ACC112 (cell line): ENCODE data around the gene RGS1.

ENCODE experiments used
- H2AFZ ChIP-seq: fragments of 200-600 bp; sonication (generic); one replicate; pipeline ENCODE4 v1.6.0; 2017; ENCODE audit warnings: antibody characterized with exemption, low read length; ENCODE audit not compliant: unreplicated experiment
- H3K27ac ChIP-seq: fragments of 200-600 bp; sonication (generic); 2 replicates; pipeline ENCODE4 v1.5.1; 2014; ENCODE audit warnings: low read depth, mild to moderate bottlenecking, antibody characterized with exemption, low read length, moderate library complexity
- H3K27me3 ChIP-seq: fragments of 200-600 bp; sonication (generic); 2 replicates; pipeline ENCODE4 v1.6.1; 2014; ENCODE audit warnings: mild to moderate bottlenecking, antibody characterized with exemption, low read length, moderate library complexity, mixed read lengths; ENCODE audit not compliant: insufficient read depth
- H3K36me3 ChIP-seq: fragments of 200-600 bp; sonication (generic); 2 replicates; pipeline ENCODE4 v1.6.1; 2016; ENCODE audit warnings: mild to moderate bottlenecking, antibody characterized with exemption, low read length, moderate library complexity, mixed read lengths; ENCODE audit not compliant: insufficient read depth
- H3K4me1 ChIP-seq: fragments of 200-600 bp; sonication (generic); one replicate; pipeline ENCODE4 v1.6.1; 2016; ENCODE audit warnings: low read length, mixed read lengths; ENCODE audit not compliant: insufficient read depth, unreplicated experiment, control insufficient read depth
- H3K4me3 ChIP-seq: fragments of 200-600 bp; sonication (generic); 2 replicates; pipeline ENCODE4 v1.5.1; 2014; ENCODE audit warnings: mild to moderate bottlenecking, low read depth, low read length
- H3K79me2 ChIP-seq: fragments of 200-600 bp; sonication (generic); one replicate; pipeline ENCODE4 v1.6.0; 2016; ENCODE audit warnings: low read length; ENCODE audit not compliant: control insufficient read depth, unreplicated experiment, insufficient read depth

Gene RGS1

DNA sequence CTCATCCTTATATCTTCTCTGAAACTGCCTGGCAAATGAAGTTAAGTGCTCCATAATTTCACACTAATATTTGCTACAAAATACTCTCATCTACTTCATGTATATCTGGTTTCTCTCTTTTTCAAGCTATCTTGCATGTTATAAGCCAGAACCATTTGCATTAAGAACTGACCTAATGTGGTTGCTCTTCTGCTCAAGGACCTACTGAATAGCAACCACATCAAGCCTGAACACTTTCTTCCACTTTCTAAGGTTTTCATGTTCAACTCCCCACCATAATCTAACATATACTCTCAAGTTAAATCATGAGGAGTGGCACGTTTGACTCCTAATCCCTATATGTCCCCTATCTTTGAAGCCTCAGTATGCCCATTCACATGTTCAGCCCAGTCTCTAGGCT is 27.2 kb downstream of the RGS1 start:
- Histone ChIP-seq H3K27me3 (no peaks in the 10 kb centered on the region), H2AFZ (no peak overlapping the region), H3K27ac (no peak overlapping the region), H3K79me2 (no peaks in the 10 kb centered on the region), H3K4me3 (no peak overlapping the region), H3K4me1 (peaks cover 14% of the 10 kb centered on the region), H3K36me3 (no peaks in the 10 kb centered on the region)

- no peak overlapping the region for H2AFZ ChIP-seq
- H3K27ac ChIP-seq, result no peak overlapping the region
- no peaks in the 10 kb centered on the region for H3K79me2 ChIP-seq
- H3K36me3 ChIP-seq, result no peaks in the 10 kb centered on the region
- no peak overlapping the region for H3K4me3 ChIP-seq
- peaks cover 14% of the 10 kb centered on the region for H3K4me1 ChIP-seq
- H3K27me3 ChIP-seq, result no peaks in the 10 kb centered on the region
These were observed 27.7 kb downstream of the RGS1 start for GRCh38 chr1:192603218-192603787.

GRCh38 chr1:192604979-192605620 is 29.5 kb downstream of the RGS1 start:
- H3K79me2 ChIP-seq, result no peaks in the 10 kb centered on the region
- no peaks in the 10 kb centered on the region for H3K27me3 ChIP-seq
- H3K36me3 ChIP-seq, result no peaks in the 10 kb centered on the region
- H3K27ac ChIP-seq, result no peak overlapping the region
- H3K4me3 ChIP-seq, result no peak overlapping the region
- H2AFZ ChIP-seq, result no peak overlapping the region
- H3K4me1 ChIP-seq, result peaks cover 14% of the 10 kb centered on the region

DNA sequence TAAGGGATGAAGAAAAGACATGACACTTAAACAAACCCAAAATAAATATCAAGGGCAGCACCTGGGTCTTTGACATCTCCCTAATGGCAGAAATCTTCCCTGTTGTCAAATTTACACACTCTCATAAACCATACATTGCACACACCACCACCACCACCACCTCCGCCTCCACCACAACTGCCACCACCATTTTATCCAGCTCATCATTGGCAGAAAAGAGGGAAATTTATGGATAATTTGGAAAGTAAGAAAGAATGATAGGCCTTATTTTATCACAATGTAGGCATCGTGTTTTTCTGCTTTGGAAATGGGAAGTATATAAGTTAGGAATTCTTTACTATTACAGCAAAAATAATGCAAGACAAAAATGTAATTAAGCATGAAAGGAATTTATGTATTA is 33.1 kb downstream of the RGS1 start:
- Histone ChIP-seq H3K27ac (no peak overlapping the region), H2AFZ (no peak overlapping the region)

GRCh38 chr1:192609110-192610079 is 33.8 kb downstream of the RGS1 start:
- H2AFZ ChIP-seq, result no peak overlapping the region
- H3K27me3 ChIP-seq, result no peaks in the 10 kb centered on the region
- no peak overlapping the region for H3K27ac ChIP-seq
- no peaks in the 10 kb centered on the region for H3K4me1 ChIP-seq
- no peaks in the 10 kb centered on the region for H3K79me2 ChIP-seq
- H3K4me3 ChIP-seq, result no peak overlapping the region
- no peaks in the 10 kb centered on the region for H3K36me3 ChIP-seq

More for the DNA sequence above, 33.1 kb downstream of the RGS1 start:
- Histone ChIP-seq H3K36me3 (no peaks in the 10 kb centered on the region), H3K4me1 (no peaks in the 10 kb centered on the region), H3K27me3 (no peaks in the 10 kb centered on the region), H3K4me3 (no peak overlapping the region), H3K79me2 (no peaks in the 10 kb centered on the region)

GRCh38 chr1:192610112-192610889 is 34.7 kb downstream of the RGS1 start:
- H3K4me3 ChIP-seq, result no peak overlapping the region
- H3K79me2 ChIP-seq, result no peaks in the 10 kb centered on the region
- H3K27ac ChIP-seq, result no peak overlapping the region
- no peak overlapping the region for H2AFZ ChIP-seq
- no peaks in the 10 kb centered on the region for H3K4me1 ChIP-seq
- no peaks in the 10 kb centered on the region for H3K27me3 ChIP-seq
- H3K36me3 ChIP-seq, result no peaks in the 10 kb centered on the region

DNA sequence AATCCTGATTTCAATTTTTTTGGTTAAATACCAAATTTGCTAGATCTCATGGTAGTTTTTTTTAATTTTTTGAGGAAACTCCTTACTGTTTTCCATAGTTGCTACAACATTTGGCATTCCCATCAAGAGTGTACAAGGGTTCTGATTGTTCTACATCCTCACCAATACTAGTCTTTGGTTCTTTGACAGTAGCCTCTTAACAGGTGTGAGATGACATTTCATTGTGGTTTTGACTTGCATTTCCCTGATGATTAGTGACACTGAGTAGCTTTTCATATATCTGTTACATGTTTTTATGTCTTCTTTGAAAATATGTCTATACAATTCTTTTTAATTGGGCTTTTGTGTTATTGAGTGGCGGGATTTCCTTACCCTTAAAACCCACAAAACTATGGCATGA is 39.5 kb downstream of the RGS1 start:
- no peak overlapping the region for H3K4me3 ChIP-seq
- no peak overlapping the region for H2AFZ ChIP-seq
- H3K36me3 ChIP-seq, result no peaks in the 10 kb centered on the region
- no peaks in the 10 kb centered on the region for H3K79me2 ChIP-seq
- no peaks in the 10 kb centered on the region for H3K27me3 ChIP-seq
- H3K27ac ChIP-seq, result no peak overlapping the region
- H3K4me1 ChIP-seq, result no peaks in the 10 kb centered on the region

- Histone ChIP-seq H3K4me1 (no peaks in the 10 kb centered on the region), H3K4me3 (no peak overlapping the region), H2AFZ (no peak overlapping the region), H3K27ac (no peak overlapping the region), H3K79me2 (no peaks in the 10 kb centered on the region), H3K27me3 (no peaks in the 10 kb centered on the region), H3K36me3 (no peaks in the 10 kb centered on the region)
These were observed 44.6 kb downstream of the RGS1 start for GRCh38 chr1:192620071-192620635.

DNA sequence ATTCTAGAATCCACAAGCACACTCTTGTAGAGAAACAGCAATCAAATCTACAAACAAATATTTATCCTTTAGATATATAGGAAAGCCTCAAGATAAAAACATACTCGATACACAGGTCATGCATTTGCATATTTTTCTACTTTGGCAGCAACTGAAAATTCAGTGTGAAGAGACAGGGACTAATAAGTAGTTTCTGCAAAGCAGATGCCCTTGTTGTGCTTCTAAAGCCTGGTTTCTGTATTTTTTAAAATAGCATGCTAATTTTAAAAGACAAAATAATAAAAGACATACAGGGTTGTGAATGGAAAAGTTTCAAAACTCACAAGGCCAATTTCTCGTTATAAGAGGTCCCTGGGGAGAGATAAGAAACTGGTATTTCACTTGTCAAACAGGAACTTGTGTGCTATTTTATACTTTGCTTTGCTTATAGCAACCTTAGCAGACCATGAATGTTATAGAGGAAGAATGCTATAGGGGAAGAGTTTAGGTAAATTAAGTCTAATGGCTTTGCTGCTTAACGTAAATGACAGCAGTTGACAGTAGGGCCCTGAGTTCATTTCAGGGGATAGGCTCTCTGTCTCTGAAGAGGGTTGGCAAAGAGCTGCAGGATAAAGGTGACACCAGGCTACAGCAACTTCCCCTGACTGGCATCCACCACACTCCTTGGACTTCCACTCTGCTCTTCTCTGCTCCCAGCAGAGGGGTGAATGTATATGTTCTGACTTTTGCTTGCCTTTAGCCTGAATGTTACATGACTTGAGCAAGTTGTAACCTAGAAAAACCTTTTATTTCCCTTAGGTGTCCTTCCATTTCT is 51.0 kb downstream of the RGS1 start:
- Histone ChIP-seq H3K36me3 (no peaks in the 10 kb centered on the region), H3K4me1 (no peaks in the 10 kb centered on the region), H3K27me3 (no peaks in the 10 kb centered on the region), H3K79me2 (no peaks in the 10 kb centered on the region), H3K27ac (no peak overlapping the region), H2AFZ (no peak overlapping the region), H3K4me3 (no peak overlapping the region)
